Hepatic stellate cell (primary cell): ENCODE results near the gene MTCL1.
A peak's percentile ranks its signal among the peaks of the same experiment; 100 is the strongest.

Experiments
- DNase-seq: peaks from one replicate; pipeline ENCODE4 v3.0.0; 2011; ENCODE audit warnings: low spot score

Gene MTCL1

GRCh38 chr18:8812631-8813030 is 107.3 kb downstream of the MTCL1 start:
- no peak for DNase-seq

GRCh38 chr18:8813611-8814010 is 108.3 kb downstream of the MTCL1 start:
- no peak for DNase-seq

- DNase-seq: no peak
Measured at GRCh38 chr18:8814206-8814605, 108.8 kb downstream of the MTCL1 start.

- no peak for DNase-seq
Measured at GRCh38 chr18:8816220-8816619, 110.9 kb downstream of the MTCL1 start.

GRCh38 chr18:8816816-8817215 is 111.5 kb downstream of the MTCL1 start:
- DNase-seq: peak; percentile 57

- DNase-seq: no peak
Measured at GRCh38 chr18:8818982-8819381, 113.6 kb downstream of the MTCL1 start.

- DNase-seq: no peak
Measured at GRCh38 chr18:8820396-8821082, 115.2 kb downstream of the MTCL1 start.

GRCh38 chr18:8821083-8821465 is 115.7 kb downstream of the MTCL1 start:
- no peak for DNase-seq

GRCh38 chr18:8821531-8821930 is 116.2 kb downstream of the MTCL1 start:
- DNase-seq: no peak

- no peak for DNase-seq
Measured at GRCh38 chr18:8822643-8823042, 117.3 kb downstream of the MTCL1 start.

GRCh38 chr18:8823530-8823929 is 118.2 kb downstream of the MTCL1 start:
- no peak for DNase-seq

GRCh38 chr18:8824846-8825245 is 119.5 kb downstream of the MTCL1 start:
- DNase-seq: no peak

- no peak for DNase-seq
Measured at GRCh38 chr18:8825273-8825672, 119.9 kb downstream of the MTCL1 start.

- DNase-seq: no peak
Measured at GRCh38 chr18:8825729-8826375, 120.5 kb downstream of the MTCL1 start.

GRCh38 chr18:8826514-8826913 is 121.2 kb downstream of the MTCL1 start:
- no peak for DNase-seq

GRCh38 chr18:8826971-8827370 is 121.6 kb downstream of the MTCL1 start:
- no peak for DNase-seq

GRCh38 chr18:8828300-8828699 is 122.9 kb downstream of the MTCL1 start:
- DNase-seq: no peak

GRCh38 chr18:8828798-8829197 is 123.4 kb downstream of the MTCL1 start:
- no peak for DNase-seq

- DNase-seq: no peak
Measured at GRCh38 chr18:8830067-8831060, 125.0 kb downstream of the MTCL1 start.

GRCh38 chr18:8831112-8831511 is 125.8 kb downstream of the MTCL1 start:
- no peak for DNase-seq

GRCh38 chr18:8831531-8831930 is 126.2 kb downstream of the MTCL1 start:
- no peak for DNase-seq

GRCh38 chr18:8833480-8833879 is 128.1 kb downstream of the MTCL1 start:
- DNase-seq: no peak

- no peak for DNase-seq
Measured at GRCh38 chr18:8834881-8835280, 129.5 kb downstream of the MTCL1 start.
